ENCODE measurements around the gene MSMP. TPM values are rescaled to one million over a fixed set of nuclear protein-coding genes. Genes with fewer than 3 reads are reported as not detected.
A peak's percentile ranks its signal among the peaks of the same experiment; 100 is the strongest.

MSMP gene
- total RNA-seq, 4 donors from 2014 or later, result not detected

GRCh38 chr9:35753466-35753865 is 610 bp downstream of the MSMP start:
- intact Hi-C loops (cut with DNase I; ENCODE audit: low total_unique reads), result no loop called here
- no peaks in the 10 kb centered on the region for H3K27me3 ChIP-seq

GRCh38 chr9:35750256-35750531 is 3.9 kb downstream of the MSMP start:
- Histone ChIP-seq H3K4me1 (peaks cover 6 to 39% (median 37%) of the 10 kb centered on the region in 4 donors), H3K4me3 (peak overlapping the region; percentile 20 to 93 (median 72)), H3K27me3 (no peaks in the 10 kb centered on the region), H3K27ac (peak overlapping the region; percentile 92 to 97 (median 94)), H3K36me3 (peaks cover 0 to 24% (median 10%) of the 10 kb centered on the region in 4 donors), H3K9me3 (no peaks in the 10 kb centered on the region)
- intact Hi-C loops (cut with DNase I; ENCODE audit: low total_unique reads), result no loop called here
- in situ Hi-C loops (cut with MboI; ENCODE audit: low pct_ligation_motif_present in 1 of 4, low pct_unique_long_range_greater_than_20kb in 1 of 4, low sequenced_read_pairs in 3 of 4), result no loop called here
- DNase-seq, result no peak
- 55 to 72% methylated on average over 2 to 4 of the region's 4 CpGs for WGBS, 2 donors (ENCODE audit: low coverage in 1 of 2)
- TF ChIP-seq POLR2A (IDR thresholded peaks at IDR 0.05) (no peak), CTCF (IDR thresholded peaks at IDR 0.05) (no peak), EP300 (IDR thresholded peaks at IDR 0.05; ENCODE audit: low read depth) (no peak), POLR2AphosphoS5 (IDR thresholded peaks at IDR 0.05) (no peak)

More at GRCh38 chr9:35753466-35753865, 610 bp downstream of the MSMP start:
- Histone ChIP-seq H3K9me3 (no peaks in the 10 kb centered on the region), H3K27ac (no peak overlapping the region), H3K4me3 (no peak overlapping the region), H3K36me3 (peaks cover 0 to 24% (median 10%) of the 10 kb centered on the region in 4 donors), H3K4me1 (peaks cover 4 to 27% (median 24%) of the 10 kb centered on the region in 4 donors)
- WGBS, 2 donors (ENCODE audit: low coverage in 1 of 2), result 93% methylated on average over 5 of the region's 5 CpGs; no CpG with 5 or more reads in 1 of the 2 donors
- TF ChIP-seq EP300 (IDR thresholded peaks at IDR 0.05; ENCODE audit: low read depth) (no peak), POLR2A (IDR thresholded peaks at IDR 0.05) (no peak)
- in situ Hi-C loops (cut with MboI; ENCODE audit: low pct_ligation_motif_present in 1 of 4, low pct_unique_long_range_greater_than_20kb in 1 of 4, low sequenced_read_pairs in 3 of 4), result no loop called here
- no peak for DNase-seq

- DNase-seq, result peak; percentile 75
Observed at GRCh38 chr9:35749515-35750255, 4.4 kb downstream of the MSMP start.

GRCh38 chr9:35748858-35749514 is 5.1 kb downstream of the MSMP start, which contains the start of the genes GBA2 and RGP1:
TSS of gene GBA2 (minus strand) at chr9:35749228. CDS start at chr9:35748704, 524 bp downstream.
TSS of gene RGP1 (plus strand) at chr9:35749287. CDS start at chr9:35749756, 469 bp downstream.
- intact Hi-C loops (cut with DNase I; ENCODE audit: low total_unique reads), result no loop called here
- H3K27ac ChIP-seq, result peak within 1 kb of the TSS; percentile 92 to 97 (median 94)
- no peaks in the 10 kb centered on the region for H3K9me3 ChIP-seq
- H3K36me3 ChIP-seq, result peaks cover 0 to 31% (median 10%) of the 10 kb centered on the region in 4 donors
- peaks cover 6 to 47% (median 38%) of the 10 kb centered on the region in 4 donors for H3K4me1 ChIP-seq
- peak; percentile 91 for DNase-seq
- in situ Hi-C loops (cut with MboI; ENCODE audit: low pct_ligation_motif_present in 1 of 4, low pct_unique_long_range_greater_than_20kb in 1 of 4, low sequenced_read_pairs in 3 of 4), result loop anchor here in 1 of 4 donors (10.0 kb wide), 1 partner anchor 94 kb away; the partner anchor contains the start of genes CCDC107, RMRP and SIT1
- peak within 1 kb of the TSS; percentile 20 to 93 (median 72) for H3K4me3 ChIP-seq
- 1% methylated on average over 35 of the region's 69 CpGs; no CpG with 5 or more reads in 1 of the 2 donors for WGBS, 2 donors (ENCODE audit: low coverage in 1 of 2)
- TF ChIP-seq POLR2A (IDR thresholded peaks at IDR 0.05) (peak; percentile 85), POLR2AphosphoS5 (IDR thresholded peaks at IDR 0.05) (peak; percentile 70 to 84 (median 73)), EP300 (IDR thresholded peaks at IDR 0.05; ENCODE audit: low read depth) (peak; percentile 20), CTCF (IDR thresholded peaks at IDR 0.05) (no peak)
- no peaks in the 10 kb centered on the region for H3K27me3 ChIP-seq

More at GRCh38 chr9:35749515-35750255, 4.4 kb downstream of the MSMP start:
- H3K27ac ChIP-seq, result peak overlapping the region; percentile 92 to 97 (median 94)
- H3K36me3 ChIP-seq, result peaks cover 0 to 24% (median 10%) of the 10 kb centered on the region in 4 donors
- H3K4me3 ChIP-seq, result peak overlapping the region; percentile 20 to 93 (median 72)
- no peaks in the 10 kb centered on the region for H3K9me3 ChIP-seq
- no peaks in the 10 kb centered on the region for H3K27me3 ChIP-seq
- in situ Hi-C loops (cut with MboI; ENCODE audit: low pct_ligation_motif_present in 1 of 4, low pct_unique_long_range_greater_than_20kb in 1 of 4, low sequenced_read_pairs in 3 of 4) (loop anchor here in 1 of 4 donors (10.0 kb wide), 1 partner anchor 95 kb away; the partner anchor contains the start of genes CCDC107, RMRP and SIT1), intact Hi-C loops (cut with DNase I; ENCODE audit: low total_unique reads) (no loop called here)
- H3K4me1 ChIP-seq, result peaks cover 6 to 45% (median 38%) of the 10 kb centered on the region in 4 donors
- 2% methylated on average over 18 of the region's 19 CpGs; no CpG with 5 or more reads in 1 of the 2 donors for WGBS, 2 donors (ENCODE audit: low coverage in 1 of 2)
- TF ChIP-seq POLR2AphosphoS5 (IDR thresholded peaks at IDR 0.05) (no peak), POLR2A (IDR thresholded peaks at IDR 0.05) (no peak), EP300 (IDR thresholded peaks at IDR 0.05; ENCODE audit: low read depth) (no peak), CTCF (IDR thresholded peaks at IDR 0.05) (no peak)
